IPS DF 6.9 (cell line): Measurements from ENCODE around the gene TMEM14C.

Experiments
- DNase-seq: peaks from one replicate; pipeline ENCODE4 v3.0.0-alpha.2; 2013; ENCODE audit warnings: low read depth, low spot score
- H3K27ac ChIP-seq: one replicate; pipeline ENCODE4 v1.5.1; 2013; ENCODE audit warnings: low read length, control low read depth
- H3K27me3 ChIP-seq: 2 replicates; pipeline ENCODE4 v1.6.1; 2013; ENCODE audit warnings: mild to moderate bottlenecking, low read length; ENCODE audit not compliant: control insufficient read depth, insufficient read depth
- H3K36me3 ChIP-seq: 2 replicates; pipeline ENCODE4 v1.6.1; 2013; ENCODE audit warnings: low read length; ENCODE audit not compliant: control insufficient read depth, insufficient read depth
- H3K4me1 ChIP-seq: 2 replicates; pipeline ENCODE4 v1.6.1; 2013; ENCODE audit warnings: low read length; ENCODE audit not compliant: control insufficient read depth, insufficient read depth
- H3K4me3 ChIP-seq: 2 replicates; pipeline ENCODE4 v1.5.1; 2013; ENCODE audit warnings: mild to moderate bottlenecking, low read length
- H3K9me3 ChIP-seq: 2 replicates; pipeline ENCODE4 v1.6.1; 2013; ENCODE audit warnings: low read length, inconsistent platforms; ENCODE audit not compliant: control insufficient read depth, insufficient read depth
- WGBS: extraction: QIAGEN DNeasy Blood & Tissue Kit; methylation state at CpG from one replicate; pipeline ENCODE4 v1.1.7; 2013; ENCODE audit warnings: mixed read lengths, missing lambda C conversion rate; ENCODE audit not compliant: insufficient read length, insufficient coverage; 5-methylcytosine and 5-hydroxymethylcytosine counted together

TMEM14C gene

DNA sequence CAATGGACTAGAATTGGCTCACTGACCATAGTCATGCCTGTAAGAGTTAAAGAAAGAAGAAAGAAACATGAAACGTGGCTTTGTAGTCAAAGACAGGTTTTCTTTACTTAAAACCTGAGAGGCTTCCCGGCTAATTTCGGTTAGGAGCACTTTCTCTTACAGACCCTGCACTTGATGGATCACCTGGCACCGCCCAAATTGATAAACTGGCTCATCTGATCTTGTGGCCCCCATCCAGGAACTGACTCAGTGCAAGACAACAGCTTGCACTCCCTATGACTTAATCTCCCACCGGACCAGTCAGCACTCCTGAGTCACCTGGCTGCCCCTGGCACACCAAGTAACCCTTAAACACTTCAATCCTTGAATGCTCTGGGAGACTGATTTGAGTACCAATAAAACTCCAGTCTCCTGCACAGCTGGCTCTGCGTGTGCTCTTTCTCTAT, 37.0 kb downstream of the TMEM14C start:
- WGBS, result no CpG with 5 or more reads among the region's 6 CpGs
- Histone ChIP-seq H3K27ac (no peak overlapping the region), H3K36me3 (peaks cover 3% of the 10 kb centered on the region; the same call in 1 of the 2 replicates), H3K9me3 (no peaks in the 10 kb centered on the region), H3K27me3 (no peaks in the 10 kb centered on the region), H3K4me3 (no peak overlapping the region), H3K4me1 (no peaks in the 10 kb centered on the region)
- no peak for DNase-seq

DNA sequence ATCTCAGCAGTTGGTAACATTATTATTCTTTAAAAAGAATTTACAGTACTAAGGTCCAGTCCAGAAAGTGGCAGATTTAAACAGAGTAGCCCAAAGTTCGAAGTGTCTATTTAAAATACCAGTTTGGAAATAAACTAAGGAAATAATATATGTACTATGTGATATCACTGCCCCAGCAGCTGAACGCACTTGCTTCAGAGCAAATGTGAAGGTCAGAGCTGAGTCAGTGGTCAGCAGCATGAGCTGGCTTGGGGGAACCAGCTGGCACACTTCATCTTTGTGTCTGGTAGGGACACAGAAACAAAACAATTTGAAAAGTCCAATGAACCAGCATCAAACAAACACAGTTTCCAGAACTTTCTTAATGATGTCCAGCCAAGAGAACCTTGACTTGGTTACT, 40.1 kb downstream of the TMEM14C start:
- no peak overlapping the region for H3K27ac ChIP-seq
- H3K36me3 ChIP-seq, result no peaks in the 10 kb centered on the region
- WGBS, result no CpG with 5 or more reads among the region's 2 CpGs

GRCh38 chr6:10769419-10769818, 46.5 kb downstream of the TMEM14C start:
- DNase-seq, result no peak
- Histone ChIP-seq H3K9me3 (no peaks in the 10 kb centered on the region), H3K27me3 (no peaks in the 10 kb centered on the region), H3K36me3 (peaks cover 4% of the 10 kb centered on the region; the same call in 1 of the 2 replicates), H3K27ac (no peak overlapping the region), H3K4me1 (no peaks in the 10 kb centered on the region), H3K4me3 (no peak overlapping the region)
- no CpG with 5 or more reads among the region's 3 CpGs for WGBS

More for the DNA sequence above, 40.1 kb downstream of the TMEM14C start:
- H3K4me1 ChIP-seq, result no peaks in the 10 kb centered on the region
- H3K9me3 ChIP-seq, result no peaks in the 10 kb centered on the region
- no peak overlapping the region for H3K4me3 ChIP-seq
- DNase-seq, result no peak
- no peaks in the 10 kb centered on the region for H3K27me3 ChIP-seq

GRCh38 chr6:10771371-10771894, 48.6 kb downstream of the TMEM14C start:
- H3K4me3 ChIP-seq, result no peak overlapping the region
- WGBS, result no CpG with 5 or more reads among the region's 12 CpGs
- H3K27ac ChIP-seq, result no peak overlapping the region
- H3K4me1 ChIP-seq, result no peaks in the 10 kb centered on the region
- H3K9me3 ChIP-seq, result no peaks in the 10 kb centered on the region
- H3K36me3 ChIP-seq, result peaks cover 4% of the 10 kb centered on the region; the same call in 1 of the 2 replicates
- no peak for DNase-seq
- H3K27me3 ChIP-seq, result no peaks in the 10 kb centered on the region

DNA sequence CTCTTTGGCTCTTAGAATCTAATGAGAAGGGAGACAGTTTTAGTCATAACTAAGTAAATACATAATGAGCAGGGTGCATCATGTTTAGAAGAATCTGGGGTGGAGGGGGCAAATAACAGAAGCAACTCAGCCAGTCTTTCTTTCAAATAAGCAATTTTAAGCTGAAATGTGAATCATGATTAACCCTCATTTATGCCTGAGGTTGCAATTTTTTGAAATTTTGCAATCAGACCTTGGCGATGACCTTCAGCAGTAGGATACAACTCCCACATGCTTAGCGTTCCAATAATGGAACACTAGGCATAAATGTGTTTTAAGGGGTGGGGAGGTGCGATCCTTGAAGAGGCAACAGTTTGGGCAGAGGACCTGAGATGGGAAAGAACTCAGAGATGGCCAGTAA, 55.4 kb downstream of the TMEM14C start:
- Histone ChIP-seq H3K9me3 (no peaks in the 10 kb centered on the region), H3K27ac (no peak overlapping the region), H3K4me3 (no peak overlapping the region), H3K4me1 (no peaks in the 10 kb centered on the region), H3K36me3 (no peaks in the 10 kb centered on the region), H3K27me3 (no peaks in the 10 kb centered on the region)
- no peak for DNase-seq
- WGBS, result no CpG with 5 or more reads among the region's 3 CpGs

DNA sequence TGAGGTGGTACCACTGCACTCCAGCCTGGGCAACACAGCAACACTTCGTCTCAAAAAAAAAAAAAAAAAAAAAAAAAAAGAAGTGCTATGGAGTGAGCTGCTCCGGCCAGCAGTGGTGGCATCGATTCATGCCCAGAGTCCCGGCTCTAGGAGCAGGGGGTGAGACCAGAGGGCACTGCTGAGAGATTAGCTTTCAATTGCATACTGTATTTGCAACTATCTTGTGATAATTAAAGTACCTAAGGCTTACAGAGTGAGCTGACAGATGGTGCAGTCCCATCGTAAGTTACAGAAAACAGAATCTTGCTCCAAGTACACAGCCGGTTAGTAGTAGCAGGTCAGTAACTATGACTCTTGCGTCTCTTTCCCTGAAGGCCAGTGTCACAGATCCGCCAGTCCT, 56.2 kb downstream of the TMEM14C start:
- Histone ChIP-seq H3K36me3 (no peaks in the 10 kb centered on the region), H3K27me3 (no peaks in the 10 kb centered on the region), H3K27ac (no peak overlapping the region), H3K9me3 (no peaks in the 10 kb centered on the region), H3K4me1 (no peaks in the 10 kb centered on the region), H3K4me3 (no peak overlapping the region)
- DNase-seq, result no peak
- WGBS, result no CpG with 5 or more reads among the region's 8 CpGs
